Kidney (tissue), 22 donors: Measurements from ENCODE around the gene NIPAL4. TPM values are rescaled to one million over a fixed set of nuclear protein-coding genes. Genes with fewer than 3 reads are reported as not detected.
"Not testable (repeated sequence)": the region's sequence is repeated elsewhere in the genome, so short reads cannot be mapped to it uniquely, and the experiment has no call there.

Experiments
- DNase-seq, 5 donors: peaks; one replicate each; pipeline ENCODE4 v3.0.0-alpha.2; 2013 to 2020
- FAIRE-seq: peaks from 2 replicates; lab custom pipeline; 2012; peaks lifted over from hg19 to GRCh38; lab: Jason Lieb, UNC
- H3K27ac ChIP-seq, 2 donors: one replicate each; pipeline ENCODE4 v1.7.0; 2013; ENCODE audit warnings: low read depth in 2 of 2, low read length in 2 of 2, inconsistent platforms in 1 of 2
- H3K27me3 ChIP-seq: one replicate; pipeline ENCODE4 v1.7.1; 2013; ENCODE audit warnings: low read length, inconsistent platforms; ENCODE audit not compliant: control insufficient read depth, insufficient read depth
- H3K36me3 ChIP-seq, 3 donors: one replicate each; pipeline versions ENCODE4 v1.7.0 to v1.7.1; 2013; ENCODE audit warnings: low read length in 3 of 3, control low read depth in 1 of 3, inconsistent platforms in 1 of 3; ENCODE audit not compliant: insufficient read depth in 3 of 3, control insufficient read depth in 2 of 3
- H3K4me1 ChIP-seq, 3 donors: one replicate each; pipeline versions ENCODE4 v1.7.0 to v1.7.1; 2013; ENCODE audit warnings: low read length in 3 of 3, inconsistent platforms in 1 of 3, low read depth in 1 of 3; ENCODE audit not compliant: control insufficient read depth in 2 of 3, insufficient read depth in 2 of 3
- H3K4me3 ChIP-seq, 3 donors: one replicate each; pipeline versions ENCODE4 v1.7.0 to v1.8.1; 2013; ENCODE audit warnings: low read length in 3 of 3, control low read depth in 1 of 3, inconsistent platforms in 1 of 3
- H3K9ac ChIP-seq, 3 donors: one replicate each; pipeline versions ENCODE4 v1.7.0 to v1.7.1; 2013; ENCODE audit warnings: low read length in 3 of 3, control low read depth in 1 of 3, inconsistent platforms in 1 of 3
- H3K9me3 ChIP-seq, 3 donors: one replicate each; pipeline versions ENCODE4 v1.7.0 to v1.7.1; 2013; ENCODE audit warnings: low read length in 3 of 3, control low read depth in 1 of 3, inconsistent platforms in 1 of 3; ENCODE audit not compliant: control insufficient read depth in 2 of 3, insufficient read depth in 1 of 3
- CTCF ChIP-seq: IDR thresholded peaks from 3 replicates; pipeline ENCODE4 v1.5.1; 2012; ENCODE audit warnings: mild to moderate bottlenecking, moderate library complexity, borderline replicate concordance; ENCODE audit not compliant: insufficient read depth; ENCODE audit errors: extremely low read depth
- intact Hi-C: fragments of 100-400 bp; cut with DNase I; formaldehyde crosslinking; loops from one replicate; pipeline ENCODE4 v1.11.1; 2022
- long read RNA-seq, 10 donors: library from polyadenylated mRNA in 1 of 10; unstranded in 1 of 10; transcript quantifications; one replicate each; pipeline ENCODE4 v2.0.0 and lab custom pipeline, GENCODE V29; 2021 to 2026
- polyA plus RNA-seq: library from polyadenylated mRNA; stranded (reverse); fragments of 350-450 nt; fragmentation: Illumina TruSeq; extraction: RNeasy Lipid Tissue Mini Kit (QIAGEN cat#74804); gene quantifications from one replicate; pipeline ENCODE4 v1.2.3, GENCODE V29; 2014; ENCODE audit warnings: low read depth, low replicate concordance; ENCODE audit not compliant: insufficient read depth
- total RNA-seq: library from RNA; stranded (reverse); fragmentation: NEBNext Ultra II Directional; extraction: Animal tissue kit (Norgen Biotek cat#: 25700); gene quantifications from one replicate; pipeline ENCODE4 v1.2.1, GENCODE V29; 2021
- donor health status: control.
- donor health status: control.
- donor health status: control.
- donor health status: control.
- donor health status: control.
- donor health status: DM: yes; HTN: yes; CAD: no.
- donor health status: Normal renal cell carcinoma (clear cell type).

The NIPAL4 gene
- not detected for total RNA-seq
- polyA plus RNA-seq: not detected
- long read RNA-seq, donor 1: 0 reads
- long read RNA-seq, donor 2: 0 reads
- long read RNA-seq, donor 3: 0 reads
- long read RNA-seq, donor 4: 0 reads
- long read RNA-seq, donor 5: 0 reads
- long read RNA-seq, donor 6: 0 reads
- long read RNA-seq, donor 7: 0 reads
- long read RNA-seq, donor 8: 0 reads
- long read RNA-seq, donor 9: 0 reads
- long read RNA-seq, donor 10: 0 reads

- no peak within 1 kb of the TSS for H3K9ac ChIP-seq
- H3K27me3 ChIP-seq: peaks cover 4% of the 10 kb centered on the region
- peak; percentile 21 to 79 (median 46) for DNase-seq
- no peak within 1 kb of the TSS for H3K27ac ChIP-seq
- no peaks in the 10 kb centered on the region for H3K36me3 ChIP-seq
- H3K9me3 ChIP-seq: no peaks in the 10 kb centered on the region
- H3K4me1 ChIP-seq: peaks cover 0 to 3% (median 0%) of the 10 kb centered on the region in 3 donors
- intact Hi-C loops: no loop called here
- peak within 1 kb of the TSS in 1 of 3 donors; percentile 24 for H3K4me3 ChIP-seq
- no peak for FAIRE-seq
- no peak for TF ChIP-seq CTCF
These were observed at the start of gene NIPAL4 for GRCh38 chr5:157459715-157460599. NIPAL4 (plus strand) TSS chr5:157460213; CDS start chr5:157460321, 108 bp downstream.

- Histone ChIP-seq H3K4me3 (no peak overlapping the region), H3K4me1 (no peaks in the 10 kb centered on the region), H3K36me3 (no peaks in the 10 kb centered on the region), H3K27ac (no peak overlapping the region), H3K27me3 (no peaks in the 10 kb centered on the region), H3K9ac (no peak overlapping the region), H3K9me3 (no peaks in the 10 kb centered on the region)
- FAIRE-seq (no peak), DNase-seq (no peak)
- TF ChIP-seq CTCF: no peak
- intact Hi-C loops: no loop called here
These were observed 44.2 kb upstream of the NIPAL4 start for GRCh38 chr5:157415838-157416237.

- DNase-seq: peak in 1 of 5 donors; percentile 73
- FAIRE-seq, H3K36me3 ChIP-seq: not testable (repeated sequence)
These were observed 40.5 kb upstream of the NIPAL4 start for GRCh38 chr5:157419521-157419920.

GRCh38 chr5:157429920-157430319 is 30.1 kb upstream of the NIPAL4 start:
- intact Hi-C loops: loop anchor here (10.0 kb wide), 1 partner anchor 285 kb away; no protein-coding TSS in a partner anchor
- not testable (repeated sequence) for H3K4me1 ChIP-seq, DNase-seq, H3K9ac ChIP-seq, H3K27ac ChIP-seq, H3K27me3 ChIP-seq, H3K9me3 ChIP-seq, H3K4me3 ChIP-seq, H3K36me3 ChIP-seq, FAIRE-seq

More at GRCh38 chr5:157419521-157419920, 40.5 kb upstream of the NIPAL4 start:
- H3K4me3 ChIP-seq, H3K9me3 ChIP-seq, intact Hi-C loops, H3K27ac ChIP-seq, H3K4me1 ChIP-seq, H3K9ac ChIP-seq, H3K27me3 ChIP-seq: not testable (repeated sequence)
